SK-N-DZ (cell line): ENCODE data around the gene HGFAC.

Experiments
- DNase-seq: peaks from one replicate; pipeline ENCODE4 v3.0.0-alpha.2; 2015; ENCODE audit warnings: low spot score

The HGFAC gene

GRCh38 chr4:3461515-3462291 lies 19.9 kb downstream of the HGFAC start:
- DNase-seq: no peak

- DNase-seq: no peak
Measured at GRCh38 chr4:3462321-3462789, 20.6 kb downstream of the HGFAC start.

DNA sequence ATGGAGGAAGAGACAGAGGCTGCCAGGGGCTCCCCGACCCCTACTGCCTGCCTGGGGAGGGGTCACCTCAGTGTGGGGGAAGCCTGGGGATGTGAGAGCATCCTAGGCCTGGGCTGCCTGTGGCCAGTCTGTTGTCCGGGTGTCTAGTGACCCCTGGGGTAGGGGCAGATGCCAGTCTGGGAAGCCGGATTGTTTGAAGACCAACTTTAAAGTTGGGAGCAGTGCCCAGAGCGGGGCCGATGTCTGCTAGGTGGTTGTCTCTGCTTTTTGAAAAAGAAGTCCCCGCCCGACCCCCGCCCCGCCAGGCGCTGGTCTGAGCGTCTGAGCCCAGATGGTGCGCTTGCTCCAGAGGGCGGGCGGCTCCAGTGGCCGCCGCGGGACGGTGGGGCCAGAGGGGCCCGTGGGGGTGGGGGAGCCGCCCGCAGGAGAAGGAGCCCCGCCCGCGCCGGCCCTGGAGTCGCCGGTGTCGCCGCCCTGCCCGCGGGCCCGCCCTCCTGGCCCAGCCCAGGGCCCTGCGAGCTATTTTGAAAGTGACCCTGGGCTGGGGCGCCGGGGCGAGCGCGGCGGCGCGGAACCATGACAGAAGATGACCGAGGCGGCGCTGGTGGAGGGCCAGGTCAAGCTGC lies 21.1 kb downstream of the HGFAC start, which contains the start of gene DOK7:
DOK7 (plus strand) TSS at position 517 of the 626 bp plus-strand sequence; CDS start at position 587, 70 bp downstream.
- no peak for DNase-seq

GRCh38 chr4:3463556-3464348 lies 22.0 kb downstream of the HGFAC start:
- DNase-seq: no peak

- DNase-seq: no peak
Measured at GRCh38 chr4:3464349-3464905, 22.7 kb downstream of the HGFAC start.

DNA sequence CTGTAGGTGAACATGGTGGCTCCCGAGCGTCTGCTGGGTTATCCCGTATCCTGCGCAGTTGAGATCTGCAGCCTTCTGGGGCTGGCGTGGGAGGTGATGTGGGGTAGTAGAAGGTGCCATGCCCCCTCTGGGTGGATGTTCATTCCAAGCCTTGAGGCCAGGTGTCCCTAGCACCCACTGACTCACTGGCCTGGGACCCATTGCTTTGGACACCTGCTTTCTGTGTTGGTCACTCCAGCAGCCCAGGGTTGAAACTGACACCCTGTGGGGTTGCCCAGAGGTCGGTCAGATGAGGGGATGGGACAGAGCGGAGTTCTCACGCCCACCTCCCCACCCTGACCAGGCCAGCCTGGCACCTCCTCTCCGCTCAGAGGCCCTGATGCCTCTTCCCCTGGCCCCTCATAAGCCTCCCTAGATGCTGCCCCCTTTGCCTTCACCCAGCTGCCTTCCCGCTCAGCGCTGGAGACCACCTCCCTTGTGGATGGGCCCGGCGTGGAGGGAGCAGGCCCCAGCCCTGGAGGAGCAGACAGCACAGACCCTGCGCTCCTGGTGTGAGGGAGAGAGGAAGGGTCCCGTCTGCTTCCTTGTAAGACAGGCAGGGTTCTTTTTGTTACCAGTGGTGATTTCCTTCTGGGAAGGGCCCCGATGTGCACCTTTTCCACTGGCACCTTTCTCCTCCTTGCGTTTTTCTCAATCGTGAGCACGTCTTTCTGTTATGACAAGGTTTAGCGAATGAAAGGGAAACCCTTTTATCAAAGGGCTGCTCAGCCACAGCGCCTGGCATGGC lies 23.3 kb downstream of the HGFAC start:
- DNase-seq: no peak

DNA sequence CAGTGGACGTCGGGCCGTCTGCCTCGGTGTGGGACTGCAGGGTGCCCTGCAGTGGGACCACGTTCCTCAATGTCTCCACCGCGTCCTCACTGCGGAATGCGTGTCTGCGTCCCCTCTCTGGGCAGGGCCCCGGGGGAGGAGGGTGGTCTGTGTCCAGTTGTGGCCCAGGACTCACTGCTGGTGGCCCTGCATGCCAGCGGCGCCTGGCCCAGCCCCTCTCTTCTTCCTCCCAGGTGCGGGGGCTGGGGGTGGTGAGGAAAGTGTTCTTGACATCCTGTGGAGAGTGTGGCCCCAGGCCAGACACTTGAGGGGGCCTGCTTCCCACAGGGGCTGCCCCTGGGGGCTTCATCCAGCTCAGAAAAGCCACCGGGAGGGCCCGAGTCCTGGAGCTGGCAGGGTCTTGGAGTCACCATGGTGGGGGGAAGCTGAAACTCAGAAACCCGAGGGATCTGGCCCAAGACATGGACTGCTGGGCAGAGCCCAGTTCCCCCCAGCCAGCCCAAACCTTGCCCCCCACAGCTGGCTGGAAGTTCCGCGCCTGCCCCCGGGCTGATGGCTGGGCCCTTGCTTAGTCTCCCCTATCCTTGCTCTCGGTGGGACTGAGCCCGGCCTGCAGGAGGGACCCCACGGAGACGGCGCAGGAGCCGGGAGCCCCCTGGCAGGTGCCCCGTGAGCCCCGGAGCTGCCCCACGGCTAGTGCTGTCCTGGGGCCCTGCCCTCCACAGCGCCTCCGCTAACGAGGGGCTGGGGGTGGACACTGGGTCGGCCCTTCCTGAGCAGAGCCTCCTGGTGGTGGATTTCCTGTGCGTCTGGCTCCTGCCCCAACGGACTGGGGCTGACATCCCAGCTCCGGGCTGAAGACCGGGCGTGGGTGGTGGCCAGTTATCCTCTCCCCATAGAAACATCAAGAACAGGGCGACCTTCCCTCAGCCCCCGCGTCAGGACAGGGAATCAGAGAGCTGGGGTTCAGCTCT lies 24.2 kb downstream of the HGFAC start:
- no peak for DNase-seq

DNA sequence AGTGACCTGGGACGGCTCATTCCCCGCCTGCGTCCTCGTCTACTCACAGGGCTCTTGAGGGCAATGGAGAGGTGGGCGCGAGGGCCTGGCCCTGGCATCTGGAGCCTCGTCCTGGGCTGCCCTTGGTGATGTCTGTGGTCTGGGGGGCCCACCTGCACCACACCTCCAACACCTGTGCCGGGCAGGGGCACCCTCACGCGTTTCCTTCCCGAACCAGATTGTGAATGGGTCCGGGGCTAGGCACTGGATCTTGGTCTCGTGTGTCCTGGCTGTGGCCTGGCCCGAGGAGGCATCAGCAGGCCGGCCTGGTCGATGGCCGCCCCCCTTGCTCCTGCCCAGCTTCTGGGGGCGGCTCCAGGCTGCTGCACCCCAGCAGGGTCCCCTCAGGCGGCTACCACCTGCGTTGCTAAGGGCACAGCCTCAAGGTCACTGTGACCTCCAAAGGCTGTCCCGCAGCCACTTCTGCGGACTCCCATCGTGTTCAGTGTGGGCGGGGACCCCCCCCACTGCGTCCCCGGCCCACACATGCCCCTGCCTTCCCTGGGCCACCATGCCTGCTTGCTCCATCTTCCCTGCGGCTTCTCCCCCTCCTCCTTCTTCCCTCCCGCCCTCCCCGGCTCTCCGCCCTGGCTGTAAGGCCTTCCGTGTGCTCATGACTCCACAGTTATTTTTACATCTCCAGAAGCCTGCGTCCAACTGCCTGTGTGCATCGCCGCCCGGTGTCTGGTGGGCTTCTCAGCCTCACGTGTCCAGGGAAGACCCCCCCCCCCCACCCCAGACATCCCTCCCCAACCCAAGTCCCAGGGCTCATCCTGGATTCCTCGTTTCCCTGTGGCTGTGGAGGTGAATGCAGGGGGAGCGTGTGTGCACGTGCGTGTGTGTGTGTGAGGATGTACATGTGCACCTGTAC lies 25.2 kb downstream of the HGFAC start:
- no peak for DNase-seq

DNA sequence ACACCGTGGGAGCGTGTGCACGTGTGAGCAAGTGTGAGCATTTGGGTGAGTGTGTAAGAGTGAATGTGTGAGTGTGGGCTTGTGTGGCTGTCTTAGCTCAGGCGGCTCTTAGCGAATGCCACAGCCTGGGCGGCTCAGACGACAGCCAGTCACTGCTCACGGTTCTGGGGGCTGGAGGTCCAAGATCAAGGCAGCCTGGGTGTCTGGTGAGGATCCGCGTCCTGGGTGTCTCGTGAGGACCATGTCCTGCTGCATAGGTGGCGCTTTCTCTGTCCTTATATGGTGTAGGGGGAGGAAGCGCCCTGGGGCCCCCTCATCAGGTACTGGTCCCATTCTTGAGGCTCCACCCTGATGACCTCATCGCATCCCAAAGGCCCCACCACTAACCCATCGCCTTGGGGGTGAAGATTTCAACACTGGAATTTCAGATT lies 25.8 kb downstream of the HGFAC start:
- DNase-seq: no peak

- DNase-seq: no peak
Measured at GRCh38 chr4:3468154-3468553, 26.4 kb downstream of the HGFAC start.

DNA sequence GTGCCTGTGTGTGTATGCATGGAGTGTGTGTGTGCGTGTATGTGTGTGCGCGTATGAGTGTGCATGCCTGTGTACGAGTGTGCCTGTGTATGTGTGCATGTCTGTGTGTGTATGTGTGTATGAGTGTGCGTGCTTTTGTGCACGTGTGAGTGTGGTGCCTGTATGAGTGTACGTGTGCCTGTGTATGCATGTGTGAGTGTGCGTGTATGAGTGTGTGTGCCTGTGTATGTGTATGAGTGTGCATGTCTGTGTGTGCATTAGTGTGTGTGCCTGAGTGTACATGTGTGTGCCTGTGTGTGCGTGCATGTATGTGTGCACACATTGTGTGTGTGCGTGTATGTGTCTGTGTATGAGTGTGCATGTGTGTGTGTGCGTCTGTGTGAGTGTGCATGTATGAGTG lies 27.0 kb downstream of the HGFAC start:
- no peak for DNase-seq

- no peak for DNase-seq
Measured at GRCh38 chr4:3469386-3470243, 27.8 kb downstream of the HGFAC start.

GRCh38 chr4:3470244-3471097 lies 28.7 kb downstream of the HGFAC start:
- no peak for DNase-seq

DNA sequence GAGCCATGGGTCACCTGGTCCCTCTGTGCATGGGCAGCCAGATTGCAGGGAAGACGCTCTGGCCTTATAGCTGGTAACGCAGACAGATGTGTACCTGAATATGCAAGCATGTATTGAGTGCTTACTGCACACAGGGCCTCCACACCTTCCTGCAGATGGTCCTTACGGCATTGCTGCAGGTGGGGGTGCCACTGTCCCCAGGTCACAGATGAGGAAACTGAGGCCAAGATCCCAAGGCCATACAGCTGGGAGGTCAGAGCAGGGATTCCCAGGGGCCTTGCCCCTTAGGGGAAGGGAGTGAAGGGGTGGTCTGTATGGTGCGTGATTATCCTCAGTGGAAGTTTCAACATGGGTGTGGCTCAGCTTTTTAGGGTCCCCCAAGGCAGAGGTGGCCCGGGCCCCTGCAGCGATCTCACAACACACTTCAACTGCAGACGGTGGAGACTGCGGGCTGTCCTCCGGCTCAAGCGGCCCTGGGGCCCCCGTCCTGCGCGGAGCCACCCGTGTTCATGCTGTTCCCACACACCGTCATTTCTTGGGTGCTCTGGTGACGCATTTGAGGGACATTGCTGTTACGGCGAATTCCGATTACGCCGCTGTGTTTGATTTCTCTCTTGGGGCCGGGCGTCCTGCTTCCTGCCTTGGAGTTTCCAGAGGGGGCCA lies 29.5 kb downstream of the HGFAC start:
- no peak for DNase-seq

GRCh38 chr4:3471886-3472285 lies 30.1 kb downstream of the HGFAC start:
- DNase-seq: no peak

GRCh38 chr4:3472411-3473141 lies 30.8 kb downstream of the HGFAC start:
- DNase-seq: no peak
